AG09319 (cell line): ENCODE measurements around the gene CWC22.

ENCODE experiments used
- DNase-seq: peaks from one replicate; pipeline ENCODE4 v3.0.0-alpha.2; 2010; ENCODE audit warnings: low read depth; ENCODE audit errors: extremely low read depth
- TF ChIP-seq, protein P1 (sequence below): IDR thresholded peaks from 2 replicates; pipeline ENCODE4 v1.5.1; 2011; ENCODE audit warnings: low read depth, mild to moderate bottlenecking, inconsistent platforms, low read length, moderate library complexity

Gene CWC22

DNA sequence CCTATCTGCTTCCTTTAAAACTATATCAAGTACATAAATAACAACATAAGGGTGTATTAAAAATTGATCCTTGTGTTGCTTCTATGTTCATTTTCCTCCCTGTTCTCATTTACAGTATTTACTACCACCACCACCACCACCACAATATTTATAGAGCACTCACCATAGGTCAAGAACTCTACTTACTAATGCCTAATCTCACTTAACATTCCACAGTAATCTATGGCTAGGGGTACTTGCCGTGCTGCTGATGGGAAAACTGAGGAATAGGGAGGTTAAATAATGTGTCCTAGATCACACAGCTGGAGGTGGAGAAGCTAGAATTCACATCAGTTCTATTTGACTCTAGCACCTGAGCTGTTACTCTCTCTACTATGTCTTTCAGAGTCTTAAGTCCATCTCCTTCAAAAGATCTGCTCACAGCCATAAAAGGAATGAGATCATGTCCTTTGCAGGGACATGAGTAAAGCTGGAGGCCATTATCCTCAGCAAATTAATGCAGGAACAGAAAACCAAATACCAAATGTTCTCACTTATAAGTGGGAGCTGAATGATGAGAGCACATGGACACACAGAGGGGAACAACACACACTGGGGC is 91.6 kb downstream of the CWC22 start:
- DNase-seq = no peak
- TF ChIP-seq, protein P1, sequence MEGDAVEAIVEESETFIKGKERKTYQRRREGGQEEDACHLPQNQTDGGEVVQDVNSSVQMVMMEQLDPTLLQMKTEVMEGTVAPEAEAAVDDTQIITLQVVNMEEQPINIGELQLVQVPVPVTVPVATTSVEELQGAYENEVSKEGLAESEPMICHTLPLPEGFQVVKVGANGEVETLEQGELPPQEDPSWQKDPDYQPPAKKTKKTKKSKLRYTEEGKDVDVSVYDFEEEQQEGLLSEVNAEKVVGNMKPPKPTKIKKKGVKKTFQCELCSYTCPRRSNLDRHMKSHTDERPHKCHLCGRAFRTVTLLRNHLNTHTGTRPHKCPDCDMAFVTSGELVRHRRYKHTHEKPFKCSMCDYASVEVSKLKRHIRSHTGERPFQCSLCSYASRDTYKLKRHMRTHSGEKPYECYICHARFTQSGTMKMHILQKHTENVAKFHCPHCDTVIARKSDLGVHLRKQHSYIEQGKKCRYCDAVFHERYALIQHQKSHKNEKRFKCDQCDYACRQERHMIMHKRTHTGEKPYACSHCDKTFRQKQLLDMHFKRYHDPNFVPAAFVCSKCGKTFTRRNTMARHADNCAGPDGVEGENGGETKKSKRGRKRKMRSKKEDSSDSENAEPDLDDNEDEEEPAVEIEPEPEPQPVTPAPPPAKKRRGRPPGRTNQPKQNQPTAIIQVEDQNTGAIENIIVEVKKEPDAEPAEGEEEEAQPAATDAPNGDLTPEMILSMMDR = no peak

DNA sequence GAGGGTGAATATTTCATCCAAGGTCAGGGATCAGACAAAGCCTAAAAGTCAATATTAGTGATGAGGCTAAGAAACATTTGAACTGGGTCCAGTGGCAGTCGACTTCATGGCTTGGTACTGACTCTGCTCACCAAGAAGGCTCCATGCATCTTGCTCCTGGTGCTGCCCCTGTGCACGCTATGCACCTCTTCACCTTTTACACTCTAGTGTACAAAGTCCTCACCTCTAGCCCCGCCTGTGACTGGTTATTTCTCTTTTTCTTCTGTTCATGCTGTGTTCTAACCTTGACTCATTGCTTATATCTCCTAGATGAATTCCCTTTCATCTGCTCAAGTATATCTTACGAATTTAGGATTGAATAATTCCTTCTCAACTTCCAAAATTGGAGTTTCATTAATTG is 93.3 kb downstream of the CWC22 start:
- no peak for DNase-seq
- TF ChIP-seq, protein P1 = no peak

DNA sequence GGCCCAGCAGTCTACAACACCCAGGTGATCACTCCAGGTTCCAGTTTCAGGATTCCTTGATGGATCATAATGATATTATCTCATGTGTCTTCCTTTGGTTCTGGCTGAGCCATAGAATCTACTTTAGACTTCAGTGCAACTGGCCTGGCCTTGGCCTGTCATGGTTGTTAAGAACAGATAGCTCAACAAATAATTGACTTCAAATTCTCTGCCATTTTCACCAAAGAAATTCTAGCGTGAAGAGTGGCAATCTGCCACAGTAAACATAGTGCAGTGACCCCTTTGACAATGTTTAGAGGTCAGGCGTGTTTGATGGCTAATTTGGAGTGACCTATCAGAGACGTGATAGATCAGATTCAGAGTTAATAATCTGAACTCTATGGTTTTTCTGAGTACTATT is 95.5 kb downstream of the CWC22 start:
- TF ChIP-seq, protein P1 = no peak
- no peak for DNase-seq

DNA sequence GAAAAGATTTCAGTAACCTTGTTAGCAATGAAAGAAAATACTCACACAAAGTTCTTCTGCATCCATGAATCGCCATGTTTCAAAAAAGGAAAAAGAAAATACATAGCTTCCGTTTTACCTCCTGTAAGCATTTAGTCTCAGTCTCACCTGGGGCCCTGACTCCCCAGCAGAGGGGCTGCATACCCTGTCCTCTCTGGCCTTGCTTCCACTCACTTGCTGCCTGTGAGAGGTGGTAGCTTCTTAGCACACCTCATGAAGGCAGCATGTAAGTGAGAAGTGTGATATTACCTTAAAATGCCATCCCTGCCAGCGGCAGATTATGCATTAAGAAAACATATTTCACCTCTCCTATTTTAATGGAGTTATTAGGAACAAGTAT is 96.4 kb downstream of the CWC22 start:
- TF ChIP-seq, protein P1 = no peak
- DNase-seq = no peak

DNA sequence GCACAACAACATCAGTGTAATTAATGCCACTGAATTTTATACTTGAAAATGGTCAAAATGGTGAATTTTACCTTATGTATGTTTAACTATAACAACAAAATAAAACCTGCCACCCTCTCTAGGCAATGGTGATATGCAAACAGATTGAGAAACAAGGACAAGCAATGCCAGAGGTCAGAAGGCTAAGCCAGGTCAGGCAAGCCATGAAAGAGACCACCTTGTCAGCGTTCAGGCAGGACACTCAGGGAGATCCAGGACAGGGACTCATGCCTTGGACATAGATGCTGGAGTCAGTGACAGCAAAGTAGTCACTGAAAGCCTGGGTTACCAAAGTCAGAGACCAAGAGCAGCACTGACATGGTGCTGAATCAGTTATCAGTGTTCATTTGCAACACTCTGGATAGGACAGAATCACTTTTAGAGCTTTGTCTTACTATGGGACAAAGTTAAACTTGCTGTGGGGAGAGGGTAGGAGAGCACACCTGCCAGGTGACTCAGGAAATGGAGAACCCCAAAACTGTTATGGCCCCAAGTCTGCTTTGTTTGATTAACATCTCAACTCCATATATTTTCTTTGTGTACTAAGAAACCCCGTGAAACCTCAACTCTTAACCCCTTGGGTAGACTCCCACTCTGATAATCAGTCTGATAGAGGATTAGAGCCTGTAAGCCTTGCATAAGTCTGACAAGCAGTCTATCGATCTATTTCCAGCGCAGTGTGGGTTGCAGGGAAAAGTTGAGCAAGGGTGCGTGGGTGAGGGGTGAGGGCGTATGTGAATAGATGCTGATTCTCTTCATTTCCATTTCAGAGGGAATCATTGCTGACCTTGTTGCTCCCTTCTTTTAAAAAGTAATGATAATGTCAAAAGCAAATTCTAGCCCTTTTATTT is 97.0 kb downstream of the CWC22 start:
- DNase-seq = no peak
- TF ChIP-seq, protein P1 = no peak

DNA sequence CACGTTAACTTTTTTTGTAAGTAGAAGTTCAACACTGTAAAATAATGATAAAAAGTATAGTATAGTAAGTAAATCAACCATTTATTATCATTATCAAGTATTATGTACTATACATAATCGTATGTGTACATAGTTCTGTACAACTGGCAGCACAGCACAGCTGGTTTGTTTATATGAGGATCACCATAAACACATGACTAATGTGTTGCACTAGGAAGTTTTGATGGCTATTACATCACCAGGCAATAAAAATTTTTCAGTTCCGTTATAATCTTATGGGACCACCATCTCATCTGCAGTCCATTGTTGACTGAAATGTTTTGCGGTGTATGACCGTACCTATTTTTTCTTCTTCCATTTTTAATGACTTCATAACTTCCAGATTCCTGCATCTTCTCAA is 106.4 kb downstream of the CWC22 start:
- TF ChIP-seq, protein P1 = no peak
- no peak for DNase-seq

DNA sequence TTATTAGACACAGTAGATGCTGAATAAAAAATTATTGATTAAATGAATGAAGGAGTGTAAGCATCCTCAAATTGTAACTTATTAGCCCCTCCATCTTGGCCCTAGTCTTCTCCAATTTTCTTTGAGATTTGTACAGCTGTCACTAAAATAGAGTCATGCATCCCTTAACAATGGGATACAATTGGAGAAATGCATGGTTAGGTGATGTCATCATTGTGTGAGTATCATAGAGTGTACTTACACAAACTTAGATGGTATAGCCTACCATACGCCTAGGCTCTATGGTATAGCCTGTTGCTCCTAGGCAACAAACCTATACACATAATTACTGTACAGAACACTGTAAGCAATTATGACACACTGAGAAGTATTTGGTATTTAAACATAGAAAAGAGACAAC is 107.4 kb downstream of the CWC22 start:
- no peak for DNase-seq
- TF ChIP-seq, protein P1 = no peak
